Prostate gland (tissue), 2 donors: Measurements from ENCODE around the gene TLE6. TPM values are rescaled to one million over a fixed set of nuclear protein-coding genes. Genes with fewer than 3 reads are reported as not detected.
"Not testable (repeated sequence)": the region's sequence is repeated elsewhere in the genome, so short reads cannot be mapped to it uniquely, and the experiment has no call there.

Experiments used
- DNase-seq: peaks from one replicate; pipeline ENCODE4 v3.0.0-alpha.2; 2019; ENCODE audit warnings: low spot score
- H3K27ac ChIP-seq, 2 donors: fragments of 200-600 bp; sonication (generic); 2 replicates each; pipeline ENCODE4 v1.5.1; 2017 to 2019
- H3K27me3 ChIP-seq: fragments of 200-600 bp; sonication (generic); replicated peaks from 2 replicates; pipeline ENCODE4 v1.5.1; 2019; ENCODE audit not compliant: insufficient read depth
- H3K36me3 ChIP-seq, 2 donors: fragments of 200-600 bp; sonication (generic); 1 replicate in 1 of 2; 2 replicates in 1 of 2; pipeline versions ENCODE4 v1.5.1 to v1.8.1; 2017 to 2019
- H3K4me1 ChIP-seq: fragments of 200-600 bp; sonication (generic); replicated peaks from 2 replicates; pipeline ENCODE4 v1.5.1; 2019
- H3K4me3 ChIP-seq, 2 donors: fragments of 200-600 bp; sonication (generic); 2 replicates each; pipeline ENCODE4 v1.5.1; 2017 to 2019
- H3K9me3 ChIP-seq: fragments of 200-600 bp; sonication (generic); 2 replicates; pipeline ENCODE4 v1.5.1; 2017
- POLR2A ChIP-seq: fragments of 450-650 bp; IDR thresholded peaks from one replicate; pipeline ENCODE4 v1.6.1; 2016; ENCODE audit warnings: antibody characterized with exemption, mild to moderate bottlenecking
- POLR2AphosphoS5 ChIP-seq: sonication (generic); formaldehyde crosslinking; IDR thresholded peaks from one replicate; pipeline ENCODE4 v1.6.1; 2017; ENCODE audit warnings: antibody characterized with exemption
- WGBS: methylation state at CpG from one replicate; pipeline ENCODE4 v1.1.5; 2018; 5-methylcytosine and 5-hydroxymethylcytosine counted together
- intact Hi-C: fragments of 100-400 bp; cut with DNase I; formaldehyde crosslinking; loops from one replicate; pipeline ENCODE4 v1.14.2; 2022
- total RNA-seq, 2 donors: library from RNA; depleted of rRNA; stranded (reverse); fragments of >200 nt; gene quantifications; one replicate each; pipeline ENCODE4 v1.1.0, GENCODE V29; 2016
- TF ChIP-seq, protein P1 (sequence below), 4 experiments: fragments of 200-600 bp in 2 of 4; fragments of 450-650 bp in 2 of 4; sonication (generic) in 2 of 4; IDR thresholded peaks; 1 replicate in 3 of 4; 2 replicates in 1 of 4; pipeline ENCODE4 v1.5.1; 2016 to 2019; ENCODE audit warnings: antibody characterized with exemption in 4 of 4, mild to moderate bottlenecking in 2 of 4, moderate library complexity in 2 of 4

TLE6 gene
- total RNA-seq, 2 donors from 2014 or later = 5.9 to 9.0 TPM

DNA sequence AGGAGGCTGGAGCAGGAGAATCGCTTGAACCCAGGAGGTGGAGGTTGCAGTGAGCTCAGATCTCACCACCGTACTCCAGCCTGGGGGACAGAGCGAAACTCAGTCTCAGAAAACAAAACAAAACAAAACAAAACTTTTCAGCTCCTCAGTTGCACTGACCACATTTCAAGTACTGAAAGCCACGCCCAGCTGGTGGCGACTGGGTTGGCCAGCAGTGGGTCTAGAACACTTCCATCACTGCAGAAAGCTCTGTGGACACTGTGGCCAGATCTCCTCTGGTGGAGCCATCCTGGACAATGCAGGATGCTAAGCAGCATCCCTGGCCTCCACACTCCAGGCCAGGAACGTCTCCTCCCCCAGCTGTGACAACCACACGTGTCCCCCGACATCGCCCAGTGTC is 30.6 kb downstream of the TLE6 start:
- H3K36me3 ChIP-seq = no peaks in the 10 kb centered on the region
- 88% methylated on average over 9 of the region's 9 CpGs for WGBS

DNA sequence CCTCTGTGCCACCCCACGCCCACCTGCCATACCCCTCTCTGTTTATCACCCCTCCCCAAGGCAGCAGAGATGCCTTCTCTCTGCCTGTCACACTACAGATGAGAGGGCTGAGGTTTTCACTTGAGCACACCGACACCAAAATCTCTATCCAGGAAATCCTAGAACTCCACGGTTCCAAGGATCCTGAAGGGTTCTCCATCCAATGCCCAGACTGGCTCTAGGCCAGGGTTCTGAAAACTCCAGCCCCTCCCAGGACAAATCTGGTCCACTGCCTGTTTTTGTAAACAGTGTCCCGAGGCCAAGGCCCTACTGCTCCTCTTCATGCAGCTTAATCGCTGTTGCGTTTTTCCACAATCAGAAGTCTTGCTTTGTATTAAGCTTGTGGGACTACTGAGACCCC is 31.6 kb downstream of the TLE6 start:
- Histone ChIP-seq H3K9me3 (no peaks in the 10 kb centered on the region), H3K27ac (no peak overlapping the region), H3K27me3 (no peaks in the 10 kb centered on the region), H3K4me3 (no peak overlapping the region), H3K4me1 (no peaks in the 10 kb centered on the region), H3K36me3 (no peaks in the 10 kb centered on the region)
- 88% methylated on average over 6 of the region's 6 CpGs for WGBS
- intact Hi-C loops = no loop called here
- TF ChIP-seq, protein P1, sequence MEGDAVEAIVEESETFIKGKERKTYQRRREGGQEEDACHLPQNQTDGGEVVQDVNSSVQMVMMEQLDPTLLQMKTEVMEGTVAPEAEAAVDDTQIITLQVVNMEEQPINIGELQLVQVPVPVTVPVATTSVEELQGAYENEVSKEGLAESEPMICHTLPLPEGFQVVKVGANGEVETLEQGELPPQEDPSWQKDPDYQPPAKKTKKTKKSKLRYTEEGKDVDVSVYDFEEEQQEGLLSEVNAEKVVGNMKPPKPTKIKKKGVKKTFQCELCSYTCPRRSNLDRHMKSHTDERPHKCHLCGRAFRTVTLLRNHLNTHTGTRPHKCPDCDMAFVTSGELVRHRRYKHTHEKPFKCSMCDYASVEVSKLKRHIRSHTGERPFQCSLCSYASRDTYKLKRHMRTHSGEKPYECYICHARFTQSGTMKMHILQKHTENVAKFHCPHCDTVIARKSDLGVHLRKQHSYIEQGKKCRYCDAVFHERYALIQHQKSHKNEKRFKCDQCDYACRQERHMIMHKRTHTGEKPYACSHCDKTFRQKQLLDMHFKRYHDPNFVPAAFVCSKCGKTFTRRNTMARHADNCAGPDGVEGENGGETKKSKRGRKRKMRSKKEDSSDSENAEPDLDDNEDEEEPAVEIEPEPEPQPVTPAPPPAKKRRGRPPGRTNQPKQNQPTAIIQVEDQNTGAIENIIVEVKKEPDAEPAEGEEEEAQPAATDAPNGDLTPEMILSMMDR (IDR thresholded peaks at IDR 0.05) = no peak
- TF ChIP-seq POLR2AphosphoS5 = no peak
- TF ChIP-seq POLR2A = no peak
- no peak for DNase-seq

More for the DNA sequence above, 30.6 kb downstream of the TLE6 start:
- no peak overlapping the region for H3K4me3 ChIP-seq
- H3K27me3 ChIP-seq = no peaks in the 10 kb centered on the region
- H3K27ac ChIP-seq = no peak overlapping the region
- no peaks in the 10 kb centered on the region for H3K4me1 ChIP-seq
- intact Hi-C loops = no loop called here
- no peak for DNase-seq
- H3K9me3 ChIP-seq = no peaks in the 10 kb centered on the region
- no peak for TF ChIP-seq POLR2AphosphoS5
- TF ChIP-seq POLR2A = no peak
- TF ChIP-seq, protein P1 (IDR thresholded peaks at IDR 0.05) = no peak

DNA sequence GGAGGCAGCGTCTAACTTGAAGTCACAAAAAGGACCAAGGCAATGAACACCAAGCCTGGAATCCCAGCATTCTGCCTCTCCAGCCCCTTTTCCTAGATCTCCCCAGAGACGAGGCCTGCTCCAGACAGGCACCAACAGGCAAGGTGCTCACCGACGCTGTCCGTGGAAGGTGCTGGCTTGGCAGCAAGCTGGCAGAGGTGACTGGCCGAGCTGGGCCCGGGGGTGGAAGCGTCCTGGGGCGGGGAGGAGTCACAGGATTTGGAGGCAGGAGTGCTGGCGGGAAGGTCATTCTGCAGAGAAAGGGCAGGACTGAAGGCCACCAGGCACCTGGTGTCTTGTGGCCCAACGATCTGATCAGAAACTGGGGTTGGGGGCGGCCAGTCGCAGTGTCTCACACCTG is 33.5 kb downstream of the TLE6 start:
- H3K27ac ChIP-seq = no peak overlapping the region
- no peak for TF ChIP-seq POLR2AphosphoS5
- TF ChIP-seq, protein P1 (IDR thresholded peaks at IDR 0.05) = no peak
- 88% methylated on average over 13 of the region's 13 CpGs for WGBS

DNA sequence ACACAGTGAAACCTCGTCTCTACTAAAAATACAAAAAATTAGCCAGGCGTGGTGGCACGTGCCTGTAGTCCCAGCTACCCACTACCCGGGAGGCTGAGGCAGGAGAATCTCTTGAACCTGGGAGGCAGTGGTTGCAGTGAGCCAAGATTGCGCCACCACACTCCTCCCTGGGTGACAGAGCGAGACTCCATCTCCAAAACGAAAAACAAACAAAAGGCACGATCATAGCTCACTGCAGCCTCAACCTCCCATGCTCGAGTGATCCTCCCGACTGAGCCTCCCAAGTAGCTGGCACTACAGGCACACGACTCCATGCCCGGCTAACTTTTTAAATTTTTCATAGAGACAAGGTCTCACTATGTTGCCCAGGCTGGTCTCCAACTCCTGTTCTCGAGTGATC is 34.7 kb downstream of the TLE6 start:
- H3K27me3 ChIP-seq, DNase-seq, H3K9me3 ChIP-seq, H3K4me3 ChIP-seq, H3K4me1 ChIP-seq, H3K27ac ChIP-seq, intact Hi-C loops, H3K36me3 ChIP-seq: not testable (repeated sequence)
- WGBS = 71% methylated on average over 13 of the region's 13 CpGs

More for the DNA sequence above, 33.5 kb downstream of the TLE6 start:
- no peak for DNase-seq
- no peaks in the 10 kb centered on the region for H3K9me3 ChIP-seq
- intact Hi-C loops = no loop called here
- no peaks in the 10 kb centered on the region for H3K36me3 ChIP-seq
- no peak overlapping the region for H3K4me3 ChIP-seq
- H3K4me1 ChIP-seq = no peaks in the 10 kb centered on the region
- no peaks in the 10 kb centered on the region for H3K27me3 ChIP-seq

DNA sequence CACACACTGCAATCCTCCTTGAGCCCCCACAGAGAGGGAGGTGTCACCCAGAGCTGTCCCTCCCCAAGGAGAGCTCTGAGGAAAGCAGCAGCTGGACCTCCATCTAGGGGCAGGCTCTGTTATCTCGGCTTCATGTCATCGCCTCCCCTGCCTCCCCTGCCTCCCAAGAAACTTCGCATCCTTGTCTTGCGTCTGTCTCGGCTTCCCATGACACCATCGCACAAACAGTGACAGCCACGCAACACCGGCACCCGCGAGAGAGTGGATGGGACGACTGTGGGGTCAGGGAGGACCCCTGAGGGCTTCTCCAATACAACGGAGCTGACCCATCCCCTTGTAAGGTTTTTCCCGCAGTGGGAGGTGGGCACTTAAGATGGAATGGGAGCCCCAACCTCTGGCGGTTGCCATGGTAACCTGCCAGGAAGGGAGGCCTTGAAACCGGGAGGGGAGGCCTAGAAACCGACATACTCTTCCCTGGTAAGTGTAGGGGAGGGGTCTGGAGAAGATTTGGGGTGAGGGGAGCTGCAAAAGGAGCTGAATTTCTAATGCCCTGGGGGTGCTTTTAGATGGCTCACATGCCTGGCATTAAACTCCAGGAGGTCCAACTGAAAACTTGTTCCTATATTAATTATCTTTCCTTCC is 35.4 kb downstream of the TLE6 start:
- no peak for DNase-seq
- 82% methylated on average over 16 of the region's 16 CpGs for WGBS
- intact Hi-C loops = no loop called here
- H3K4me3 ChIP-seq = no peak overlapping the region
- no peaks in the 10 kb centered on the region for H3K9me3 ChIP-seq
- no peaks in the 10 kb centered on the region for H3K36me3 ChIP-seq
- H3K4me1 ChIP-seq = no peaks in the 10 kb centered on the region
- peak overlapping the region; percentile 48 to 54 for H3K27ac ChIP-seq
- no peaks in the 10 kb centered on the region for H3K27me3 ChIP-seq
- TF ChIP-seq, protein P1 (IDR thresholded peaks at IDR 0.05) = no peak
- TF ChIP-seq POLR2AphosphoS5 = no peak
- TF ChIP-seq POLR2A = no peak
